Activated T-cell treated with anti-CD3 and anti-CD28 coated beads, Interleukin-2, amount 50 U/mL, for 24 hours (primary cell): ENCODE results near the gene APCDD1L.

Source experiments
- DNase-seq: peaks from one replicate; pipeline ENCODE4 v3.0.0-alpha.2; 2020
- H3K27ac Mint-ChIP-seq: 2 replicates; pipeline ENCODE4 v1.8.0; 2020; ENCODE audit warnings: mild to moderate bottlenecking, mixed read lengths
- H3K27me3 Mint-ChIP-seq: 2 replicates; pipeline ENCODE4 v1.8.0; 2020; ENCODE audit warnings: mixed read lengths
- H3K36me3 Mint-ChIP-seq: 2 replicates; pipeline ENCODE4 v1.8.0; 2020; ENCODE audit warnings: low read depth, mixed read lengths
- H3K4me1 Mint-ChIP-seq: 2 replicates; pipeline ENCODE4 v1.8.0; 2020; ENCODE audit warnings: low read depth, mixed read lengths
- H3K4me3 Mint-ChIP-seq: 2 replicates; pipeline ENCODE4 v1.8.0; 2020; ENCODE audit warnings: mild to moderate bottlenecking, moderate library complexity, mixed read lengths
- H3K9me3 Mint-ChIP-seq: 2 replicates; pipeline ENCODE4 v1.8.0; 2020; ENCODE audit warnings: mixed read lengths

APCDD1L gene

DNA sequence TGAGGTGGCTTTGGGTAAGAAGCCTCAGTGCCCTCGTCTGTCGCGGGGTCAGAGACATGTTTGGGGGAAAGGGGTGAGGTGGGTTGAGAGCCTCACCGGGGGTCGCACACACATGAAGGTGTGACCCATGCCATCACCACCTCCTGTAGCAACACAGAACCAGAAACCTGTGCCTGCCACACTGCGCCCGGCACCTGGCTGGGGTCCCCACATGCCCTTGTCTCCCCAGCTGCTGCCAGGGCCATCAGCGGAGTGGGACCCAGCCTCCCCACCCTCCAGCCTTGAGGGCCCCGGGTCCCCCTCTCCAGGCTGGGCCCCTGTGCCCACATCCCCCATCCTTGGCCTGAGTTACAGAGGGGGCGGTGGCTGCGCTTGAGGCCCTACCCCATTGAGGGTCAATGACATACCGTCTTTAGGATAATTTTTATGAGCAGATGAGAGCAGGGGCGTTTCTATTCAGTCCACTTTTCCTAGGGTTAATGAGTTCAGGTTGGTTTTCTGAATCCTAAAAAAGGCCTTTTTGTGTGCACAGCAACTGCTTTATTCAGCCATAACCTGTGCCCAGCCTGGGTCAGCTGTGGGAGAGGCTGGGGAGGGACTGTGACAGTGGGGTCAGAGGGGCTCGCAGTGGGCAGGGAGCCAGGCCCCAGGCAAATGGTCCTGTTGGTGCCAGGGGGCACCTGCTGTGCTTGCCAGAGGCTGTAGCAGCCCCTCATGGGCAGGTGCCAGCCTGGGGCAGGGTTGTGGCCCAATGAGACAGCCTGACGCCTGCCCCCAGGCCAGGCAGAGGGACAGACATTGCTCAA lies 19.4 kb downstream of the APCDD1L start:
- H3K4me3 Mint-ChIP-seq, result no peak overlapping the region
- H3K4me1 Mint-ChIP-seq, result no peaks in the 10 kb centered on the region
- H3K27me3 Mint-ChIP-seq, result no peaks in the 10 kb centered on the region
- no peak for DNase-seq
- H3K9me3 Mint-ChIP-seq, result no peaks in the 10 kb centered on the region
- H3K36me3 Mint-ChIP-seq, result no peaks in the 10 kb centered on the region
- H3K27ac Mint-ChIP-seq, result no peak overlapping the region

DNA sequence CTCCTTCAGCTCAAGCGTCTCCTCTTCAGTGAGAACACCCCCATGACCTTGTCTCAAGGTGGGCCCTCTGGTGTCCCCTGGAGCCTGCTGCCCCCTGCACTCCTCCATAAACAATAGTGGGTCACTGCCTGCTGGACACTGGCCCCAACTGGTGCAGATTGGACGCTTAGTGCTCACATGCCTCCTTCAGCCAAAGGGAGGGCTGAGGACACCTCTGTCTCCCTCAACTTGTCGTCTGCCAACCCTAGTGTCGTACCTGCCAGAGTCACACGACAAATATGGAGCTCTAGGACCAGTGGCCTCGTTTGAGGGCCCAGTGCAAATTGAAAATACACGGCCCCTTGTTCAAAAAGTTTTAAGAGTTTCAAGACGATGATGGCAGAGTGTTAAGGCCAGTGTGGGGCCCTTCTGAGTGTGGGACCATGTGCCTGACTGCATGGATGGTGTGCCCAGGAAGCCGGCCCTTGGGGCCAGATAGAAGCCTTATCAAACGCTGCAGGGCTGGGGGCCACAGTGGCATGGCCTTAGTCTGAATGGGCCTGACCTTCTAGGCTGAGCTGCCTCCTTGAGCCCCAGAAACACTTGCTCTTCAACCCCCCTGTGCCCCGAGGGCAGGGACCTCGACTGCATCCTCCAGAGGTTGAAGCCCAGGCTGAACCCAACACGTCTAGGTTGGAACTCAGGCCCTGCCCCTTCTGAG lies 20.1 kb downstream of the APCDD1L start:
- no peaks in the 10 kb centered on the region for H3K36me3 Mint-ChIP-seq
- H3K4me3 Mint-ChIP-seq, result no peak overlapping the region
- DNase-seq, result no peak
- H3K9me3 Mint-ChIP-seq, result no peaks in the 10 kb centered on the region
- H3K27ac Mint-ChIP-seq, result no peak overlapping the region
- H3K4me1 Mint-ChIP-seq, result no peaks in the 10 kb centered on the region
- no peaks in the 10 kb centered on the region for H3K27me3 Mint-ChIP-seq

DNA sequence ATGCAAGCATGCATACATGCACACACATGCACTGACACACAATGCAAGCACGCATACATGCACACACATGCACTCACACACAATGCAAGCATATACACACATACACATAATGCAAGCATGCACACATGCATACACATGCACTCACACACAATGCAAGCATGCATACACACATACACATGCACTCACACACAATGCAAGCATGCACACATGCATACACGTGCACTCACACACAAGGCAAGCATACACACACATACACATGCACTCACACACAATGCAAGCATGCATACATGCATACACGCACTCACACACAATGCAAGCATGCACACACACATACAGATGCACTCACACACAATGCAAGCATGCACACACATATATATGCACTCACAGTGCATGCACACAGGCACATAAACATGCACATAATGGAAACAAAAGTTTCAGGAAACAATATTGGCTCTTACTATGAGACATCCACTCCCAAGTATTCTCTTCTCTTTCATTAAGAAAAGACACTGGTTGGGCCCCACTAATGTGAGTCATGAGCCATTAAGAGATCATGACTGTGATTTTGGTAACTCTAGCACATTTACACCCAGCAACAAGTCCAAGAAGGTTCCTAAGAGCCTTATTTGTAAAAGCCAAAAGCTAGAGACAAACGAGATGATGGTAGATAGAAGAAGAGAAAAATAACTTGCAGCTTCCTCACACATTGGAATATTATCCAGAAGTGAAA lies 22.2 kb downstream of the APCDD1L start:
- no peak overlapping the region for H3K27ac Mint-ChIP-seq
- H3K4me1 Mint-ChIP-seq, result no peaks in the 10 kb centered on the region
- H3K4me3 Mint-ChIP-seq, result no peak overlapping the region
- H3K27me3 Mint-ChIP-seq, result peaks cover 3% of the 10 kb centered on the region
- peaks cover 8% of the 10 kb centered on the region for H3K9me3 Mint-ChIP-seq
- no peak for DNase-seq
- H3K36me3 Mint-ChIP-seq, result no peaks in the 10 kb centered on the region

DNA sequence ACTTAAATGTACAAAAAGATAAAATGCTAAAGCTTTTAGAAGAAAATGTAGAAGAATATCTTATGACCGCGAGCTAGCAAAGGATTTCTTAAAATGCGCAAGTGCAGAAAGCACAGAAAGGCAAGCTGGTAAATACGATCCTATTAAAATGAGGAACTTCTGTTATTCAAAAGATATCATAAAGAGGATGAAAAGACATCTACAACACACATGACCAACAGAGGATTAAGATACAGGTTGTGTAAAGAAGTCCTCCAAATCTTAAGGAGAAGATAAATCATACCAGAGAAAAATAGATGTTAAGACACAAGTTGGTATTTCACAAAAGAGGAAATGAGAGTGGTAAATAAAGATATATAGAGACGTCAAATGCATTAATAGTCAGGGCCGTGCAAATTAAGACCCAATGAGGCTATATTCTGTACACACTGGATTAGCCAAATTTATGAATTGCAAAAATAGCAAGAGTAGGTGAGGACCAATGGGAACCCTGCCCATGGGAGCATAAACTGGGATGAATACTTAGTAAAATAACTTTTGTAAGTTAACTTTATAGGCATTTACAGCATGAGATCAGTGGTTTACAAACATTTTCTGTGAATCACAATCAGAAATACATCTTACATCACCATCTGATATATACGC lies 23.0 kb downstream of the APCDD1L start:
- no peaks in the 10 kb centered on the region for H3K4me1 Mint-ChIP-seq
- no peaks in the 10 kb centered on the region for H3K36me3 Mint-ChIP-seq
- no peak for DNase-seq
- H3K27me3 Mint-ChIP-seq, result peaks cover 3% of the 10 kb centered on the region
- peaks cover 8% of the 10 kb centered on the region for H3K9me3 Mint-ChIP-seq
- H3K4me3 Mint-ChIP-seq, result no peak overlapping the region
- H3K27ac Mint-ChIP-seq, result no peak overlapping the region

DNA sequence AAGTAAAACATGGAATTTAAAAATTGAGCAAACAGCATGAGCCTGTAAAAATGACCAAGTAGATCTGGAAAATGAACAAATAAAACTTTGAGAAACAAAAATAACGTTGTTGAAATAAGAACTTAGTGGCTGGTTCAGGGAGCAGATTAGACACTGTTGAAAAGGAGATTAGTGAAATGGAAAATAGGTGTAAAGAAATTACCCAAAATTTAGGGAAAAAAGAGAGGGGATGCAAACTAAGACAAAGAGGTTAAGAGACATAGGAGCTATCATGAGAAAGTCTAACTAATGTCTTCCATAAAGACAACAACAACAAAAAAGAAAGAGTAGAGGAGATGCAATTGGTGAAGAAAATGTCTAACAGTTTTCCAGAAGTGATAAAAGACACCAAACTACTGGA lies 29.0 kb downstream of the APCDD1L start:
- Mint-ChIP-seq H3K9me3 (peaks cover 20% of the 10 kb centered on the region), H3K36me3 (peaks cover 6% of the 10 kb centered on the region), H3K27me3 (peaks cover 29% of the 10 kb centered on the region), H3K4me1 (peaks cover 4% of the 10 kb centered on the region), H3K4me3 (no peak overlapping the region), H3K27ac (no peak overlapping the region)
- no peak for DNase-seq

DNA sequence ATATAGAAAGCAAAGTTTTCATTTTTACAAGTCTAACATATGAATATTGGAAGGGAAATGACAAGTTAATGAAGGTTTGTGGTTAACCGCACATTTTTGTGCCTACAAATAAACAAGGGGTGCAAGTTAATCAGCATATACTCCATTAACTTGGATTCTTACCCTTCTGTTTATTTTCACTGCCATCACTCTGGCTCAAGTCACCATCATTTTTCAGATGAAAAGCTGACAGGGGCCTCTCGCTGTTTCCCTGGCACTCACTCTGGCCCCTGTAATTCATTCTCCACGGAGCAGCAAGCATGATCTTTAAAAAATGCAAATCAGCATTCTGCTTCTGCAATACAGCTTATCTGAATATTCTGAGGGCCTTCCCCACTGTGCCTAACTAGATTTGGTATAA lies 29.8 kb downstream of the APCDD1L start:
- peaks cover 6% of the 10 kb centered on the region for H3K36me3 Mint-ChIP-seq
- H3K9me3 Mint-ChIP-seq, result peaks cover 20% of the 10 kb centered on the region
- peaks cover 4% of the 10 kb centered on the region for H3K4me1 Mint-ChIP-seq
- peaks cover 33% of the 10 kb centered on the region for H3K27me3 Mint-ChIP-seq
- H3K27ac Mint-ChIP-seq, result no peak overlapping the region
- no peak overlapping the region for H3K4me3 Mint-ChIP-seq
- DNase-seq, result no peak

DNA sequence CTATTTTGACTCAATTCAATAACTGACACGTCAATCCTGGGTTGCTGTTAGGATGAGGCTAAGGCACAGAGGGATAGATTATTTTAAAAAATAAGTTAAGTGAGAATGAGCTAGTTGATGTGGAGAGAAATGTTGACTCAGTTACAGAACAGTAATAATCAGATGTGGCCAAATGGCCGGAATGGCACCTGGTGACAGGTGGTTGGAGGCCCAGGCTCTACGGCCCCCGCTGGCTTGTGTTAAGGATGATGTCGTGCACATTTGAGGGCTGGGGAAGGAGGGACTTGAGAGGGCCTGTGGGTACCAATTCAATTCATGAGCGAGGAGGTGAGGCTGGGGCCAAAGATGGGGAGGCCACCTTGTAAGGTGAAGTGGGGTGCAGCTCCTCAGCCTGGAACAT lies 31.7 kb downstream of the APCDD1L start:
- Mint-ChIP-seq H3K9me3 (peaks cover 14% of the 10 kb centered on the region), H3K27ac (no peak overlapping the region)
- DNase-seq, result no peak

DNA sequence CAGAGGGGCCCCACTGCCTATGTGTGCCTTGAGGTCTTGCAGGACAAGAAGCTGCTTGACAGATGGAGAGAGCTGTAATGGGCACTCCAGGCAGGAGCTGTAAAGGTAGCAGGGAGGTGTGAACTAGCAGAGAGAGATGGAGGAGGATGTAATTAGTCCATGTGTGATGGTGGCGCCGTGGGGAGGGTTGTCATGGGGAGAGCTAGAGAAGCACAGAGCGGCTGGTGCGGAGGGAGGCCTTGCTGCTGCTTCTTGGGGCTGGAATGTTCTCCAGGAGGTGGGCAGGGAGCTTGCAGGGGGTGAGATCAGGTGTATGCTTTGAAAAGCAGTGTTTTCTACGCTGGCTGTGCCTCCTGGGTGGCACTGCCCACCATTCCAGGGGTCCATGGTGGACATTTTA lies 32.1 kb downstream of the APCDD1L start:
- Mint-ChIP-seq H3K27ac (no peak overlapping the region), H3K9me3 (peaks cover 12% of the 10 kb centered on the region), H3K27me3 (peaks cover 29% of the 10 kb centered on the region), H3K36me3 (peaks cover 6% of the 10 kb centered on the region), H3K4me3 (no peak overlapping the region), H3K4me1 (peaks cover 4% of the 10 kb centered on the region)
- DNase-seq, result no peak

More for the DNA sequence above, 31.7 kb downstream of the APCDD1L start:
- peaks cover 4% of the 10 kb centered on the region for H3K4me1 Mint-ChIP-seq
- H3K4me3 Mint-ChIP-seq, result no peak overlapping the region
- H3K36me3 Mint-ChIP-seq, result peaks cover 6% of the 10 kb centered on the region
- H3K27me3 Mint-ChIP-seq, result peaks cover 29% of the 10 kb centered on the region

DNA sequence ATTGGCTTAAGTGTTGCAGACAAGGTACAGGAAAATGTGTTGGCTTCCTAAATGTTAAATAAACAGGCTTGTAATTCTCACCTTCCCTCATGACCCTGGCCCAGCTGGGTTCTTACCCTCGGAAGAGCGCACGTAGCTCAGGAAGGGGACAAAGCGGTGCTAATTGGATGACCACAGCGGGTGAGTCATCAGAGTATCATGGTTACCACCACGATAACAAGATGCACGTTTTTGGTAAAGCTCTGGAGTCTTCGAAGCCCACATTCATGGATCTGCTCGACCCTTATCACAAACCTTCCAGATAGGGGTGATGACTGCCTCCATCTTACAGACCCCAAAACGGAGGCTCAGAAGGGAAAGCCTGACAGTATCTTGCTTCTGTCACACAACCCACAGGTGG lies 32.8 kb downstream of the APCDD1L start:
- Mint-ChIP-seq H3K9me3 (peaks cover 12% of the 10 kb centered on the region), H3K27ac (no peak overlapping the region), H3K4me3 (no peak overlapping the region), H3K27me3 (peaks cover 29% of the 10 kb centered on the region), H3K4me1 (peaks cover 4% of the 10 kb centered on the region), H3K36me3 (peaks cover 6% of the 10 kb centered on the region)
- DNase-seq, result no peak

DNA sequence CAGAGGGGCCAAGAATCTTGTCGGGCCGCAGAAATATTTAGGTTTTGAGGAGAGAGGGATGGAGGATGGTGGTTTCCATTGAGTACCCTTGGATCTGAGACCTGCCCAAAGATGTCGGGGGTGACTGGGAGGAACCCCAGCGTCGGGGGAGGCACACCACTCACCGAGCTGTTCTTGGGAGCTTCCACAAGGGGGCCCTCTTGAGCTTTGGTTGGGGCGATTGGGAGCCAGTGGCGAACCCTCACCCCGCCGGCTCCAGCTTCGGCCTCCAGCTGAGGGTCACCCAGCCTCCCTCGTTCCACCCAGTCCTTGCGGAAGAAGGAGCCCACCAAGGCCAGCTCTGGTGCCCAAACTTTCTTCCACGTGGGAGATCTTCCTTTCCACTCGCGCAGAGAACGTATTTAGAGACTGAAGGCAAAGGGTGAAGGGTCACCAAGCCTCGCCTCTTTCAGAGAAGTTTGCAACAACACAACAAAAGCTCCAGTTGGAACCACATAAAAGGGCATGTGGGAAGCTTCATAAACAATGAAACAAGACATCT lies 33.6 kb downstream of the APCDD1L start:
- Mint-ChIP-seq H3K4me1 (peaks cover 4% of the 10 kb centered on the region), H3K27me3 (peaks cover 28% of the 10 kb centered on the region), H3K36me3 (peaks cover 5% of the 10 kb centered on the region), H3K4me3 (no peak overlapping the region), H3K27ac (no peak overlapping the region), H3K9me3 (peaks cover 11% of the 10 kb centered on the region)
- DNase-seq, result peak; percentile 59

DNA sequence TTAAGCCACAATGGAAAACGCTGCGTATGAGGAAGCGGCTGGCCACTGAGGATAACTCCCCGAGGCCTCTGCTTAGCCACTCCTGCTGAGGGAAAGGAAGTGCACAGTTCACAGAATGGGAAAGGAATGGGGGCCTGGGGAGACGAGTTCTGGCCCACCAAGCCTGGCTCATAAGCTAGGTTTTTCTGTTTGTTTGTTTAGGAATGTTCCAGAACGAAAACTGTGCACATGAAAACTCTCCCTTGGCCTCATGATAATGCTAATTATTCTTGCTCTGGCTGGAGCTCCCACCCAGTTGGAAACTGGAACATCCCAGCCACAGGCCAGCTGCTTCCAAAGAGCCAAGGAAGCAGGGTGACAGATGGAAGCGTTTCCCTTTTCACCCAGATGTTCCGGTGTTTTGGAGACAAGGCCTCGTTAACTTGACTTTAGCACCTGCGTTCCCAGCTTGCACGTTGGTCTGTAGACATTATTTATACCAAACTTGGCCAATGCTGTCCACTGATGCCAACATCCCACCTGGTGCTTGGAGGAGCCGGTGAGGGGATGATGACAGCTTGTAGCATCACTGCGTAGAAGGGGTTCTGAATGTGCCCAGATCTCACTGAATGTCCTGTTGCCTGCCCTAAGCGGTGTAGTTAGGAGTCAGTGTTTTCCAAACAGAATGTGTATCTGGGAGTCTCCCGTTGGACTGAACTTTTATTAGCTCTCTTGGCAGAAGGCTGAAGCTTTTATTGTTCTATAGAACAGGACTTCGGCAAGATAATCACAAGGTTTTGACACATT lies 34.5 kb downstream of the APCDD1L start:
- H3K27me3 Mint-ChIP-seq, result peaks cover 23% of the 10 kb centered on the region
- H3K9me3 Mint-ChIP-seq, result peaks cover 3% of the 10 kb centered on the region
- DNase-seq, result no peak
- H3K27ac Mint-ChIP-seq, result no peak overlapping the region
- H3K4me1 Mint-ChIP-seq, result peaks cover 4% of the 10 kb centered on the region
- H3K36me3 Mint-ChIP-seq, result no peaks in the 10 kb centered on the region
- no peak overlapping the region for H3K4me3 Mint-ChIP-seq

DNA sequence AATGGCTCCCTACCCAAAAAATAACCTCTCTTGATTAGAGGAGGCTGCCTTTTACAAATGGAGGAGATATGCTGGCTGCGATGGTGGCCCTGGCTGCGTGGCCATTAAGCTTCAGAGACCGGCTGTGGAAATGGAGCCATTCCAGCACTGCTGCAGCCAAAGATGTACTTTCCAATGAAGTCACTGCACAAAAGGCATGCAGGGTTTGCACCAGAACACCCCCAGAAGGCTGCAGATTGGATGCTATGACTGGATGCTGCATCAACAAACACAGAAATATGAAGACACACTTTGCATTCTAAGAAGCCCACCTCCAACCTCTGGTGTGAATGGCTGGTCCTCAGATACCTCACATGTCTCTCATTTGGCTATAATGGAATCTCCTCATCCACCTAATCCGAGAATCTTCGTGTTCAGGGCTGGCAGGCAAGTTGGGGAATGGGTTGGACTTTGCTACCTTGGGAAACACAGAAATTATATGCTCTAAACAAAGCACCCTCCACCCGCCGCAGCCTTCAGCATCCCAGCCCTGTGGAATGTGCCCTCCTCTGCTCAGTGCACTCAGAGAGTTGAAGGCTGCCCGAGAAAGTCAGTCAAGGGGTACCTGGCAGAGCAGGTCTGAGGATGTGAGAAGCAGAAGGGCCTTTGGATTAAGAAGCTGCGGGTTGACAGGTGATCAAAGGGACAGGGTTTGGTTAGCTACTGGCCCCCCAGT lies 35.3 kb downstream of the APCDD1L start:
- Mint-ChIP-seq H3K27ac (no peak overlapping the region), H3K9me3 (no peaks in the 10 kb centered on the region), H3K4me1 (peaks cover 4% of the 10 kb centered on the region), H3K36me3 (no peaks in the 10 kb centered on the region), H3K4me3 (no peak overlapping the region), H3K27me3 (peaks cover 23% of the 10 kb centered on the region)
- no peak for DNase-seq

DNA sequence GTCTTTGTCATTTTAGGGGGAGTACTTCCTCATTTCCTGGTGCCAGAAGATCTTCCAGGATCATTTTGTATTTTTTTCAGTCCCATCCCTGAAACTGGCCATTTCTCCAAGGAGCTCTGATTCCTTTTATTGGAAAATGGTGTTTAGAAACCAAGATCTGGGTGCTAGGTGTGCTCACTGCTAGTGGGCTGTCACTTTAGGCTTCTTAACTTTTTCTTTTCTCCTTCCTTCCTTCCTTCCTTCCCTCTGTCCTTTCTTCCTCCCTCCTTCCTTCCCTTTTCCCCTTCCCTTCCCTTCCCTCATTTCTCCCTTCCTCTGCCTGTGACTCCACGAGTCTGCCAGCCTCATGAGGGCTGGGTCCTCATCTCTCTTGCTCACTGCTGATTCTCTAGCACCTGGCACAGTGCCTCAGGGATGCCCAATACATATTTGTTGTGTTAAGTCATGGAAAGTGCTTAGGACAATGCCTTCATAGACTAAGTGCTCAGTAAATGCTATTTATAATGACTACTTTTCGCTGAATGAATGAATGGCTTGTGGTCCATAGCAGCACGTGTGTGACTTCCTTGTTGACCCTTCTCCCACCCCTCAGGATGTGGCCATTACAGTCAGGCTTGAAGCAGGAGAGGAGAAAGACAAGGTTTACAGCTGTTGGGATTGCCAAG lies 36.9 kb downstream of the APCDD1L start:
- no peak overlapping the region for H3K4me3 Mint-ChIP-seq

More for the DNA sequence above, 36.9 kb downstream of the APCDD1L start:
- DNase-seq, result no peak
- Mint-ChIP-seq H3K36me3 (no peaks in the 10 kb centered on the region), H3K27ac (no peak overlapping the region), H3K9me3 (no peaks in the 10 kb centered on the region), H3K4me1 (peaks cover 4% of the 10 kb centered on the region), H3K27me3 (peaks cover 18% of the 10 kb centered on the region)
